Keratinocyte (primary cell): ENCODE results near the gene TOLLIP. TPM values are rescaled to one million over a fixed set of nuclear protein-coding genes. Genes with fewer than 3 reads are reported as not detected.

Experiments
- DNase-seq: peaks from one replicate; pipeline ENCODE4 v3.0.0-alpha.2; 2011; ENCODE audit warnings: low read depth, missing footprints, low spot score
- FAIRE-seq: peaks from 2 replicates; lab custom pipeline; 2011; peaks lifted over from hg19 to GRCh38; lab: Jason Lieb, UNC
- H2AFZ ChIP-seq: 2 replicates; pipeline ENCODE4 v1.6.0; 2012; ENCODE audit warnings: low read length, control low read depth, inconsistent platforms; ENCODE audit not compliant: control insufficient read depth
- H3K27ac ChIP-seq: 2 replicates; pipeline ENCODE4 v1.5.1; 2011; ENCODE audit warnings: low read length; ENCODE audit not compliant: control insufficient read depth, insufficient read depth
- H3K27me3 ChIP-seq: 3 replicates; pipeline ENCODE4 v1.6.0; 2011; ENCODE audit warnings: low read length; ENCODE audit not compliant: control insufficient read depth, insufficient read depth; ENCODE audit errors: extremely low read depth
- H3K36me3 ChIP-seq, 2 experiments: 2 replicates in 1 of 2; 3 replicates in 1 of 2; pipeline ENCODE4 v1.5.1; 2011; ENCODE audit warnings: low read length in 2 of 2, mild to moderate bottlenecking in 1 of 2; ENCODE audit not compliant: control insufficient read depth in 2 of 2, insufficient read depth in 2 of 2; ENCODE audit errors: extremely low read depth in 1 of 2
- H3K4me1 ChIP-seq: 3 replicates; pipeline ENCODE4 v1.5.1; 2011; ENCODE audit warnings: low read length; ENCODE audit not compliant: control insufficient read depth, insufficient read depth; ENCODE audit errors: extremely low read depth
- H3K4me2 ChIP-seq: 3 replicates; pipeline ENCODE4 v1.6.0; 2011; ENCODE audit warnings: low read depth, low read length; ENCODE audit not compliant: control insufficient read depth, insufficient read depth; ENCODE audit errors: extremely low read depth
- H3K4me3 ChIP-seq, 3 experiments: fragments of 200-600 bp in 1 of 3; sonication (generic) in 1 of 3; 2 replicates in 2 of 3; 3 replicates in 1 of 3; pipeline ENCODE4 v1.5.1; 2011 to 2016; ENCODE audit warnings: low read length in 3 of 3, mild to moderate bottlenecking in 3 of 3, control low read depth in 2 of 3, inconsistent platforms in 1 of 3, low read depth in 1 of 3, mixed read lengths in 1 of 3, mixed run types in 1 of 3, moderate library complexity in 1 of 3; ENCODE audit not compliant: control insufficient read depth in 2 of 3, insufficient read depth in 2 of 3; ENCODE audit errors: extremely low read depth in 1 of 3
- H3K79me2 ChIP-seq: 2 replicates; pipeline ENCODE4 v1.6.0; 2012; ENCODE audit warnings: low read length; ENCODE audit not compliant: control insufficient read depth, insufficient read depth
- H3K9ac ChIP-seq: 3 replicates; pipeline ENCODE4 v1.6.0; 2011; ENCODE audit warnings: low read length; ENCODE audit not compliant: control insufficient read depth, insufficient read depth; ENCODE audit errors: extremely low read depth
- H3K9me1 ChIP-seq: 3 replicates; pipeline ENCODE4 v1.6.0; 2011; ENCODE audit warnings: low read length; ENCODE audit not compliant: control insufficient read depth, insufficient read depth; ENCODE audit errors: extremely low read depth
- H3K9me3 ChIP-seq: 2 replicates; pipeline ENCODE4 v1.5.1; 2012; ENCODE audit warnings: low read depth, low read length; ENCODE audit not compliant: control insufficient read depth
- H4K20me1 ChIP-seq: 3 replicates; pipeline ENCODE4 v1.6.0; 2011; ENCODE audit warnings: low read length; ENCODE audit not compliant: control insufficient read depth, insufficient read depth; ENCODE audit errors: extremely low read depth
- CTCF ChIP-seq, 3 experiments: IDR thresholded peaks in 1 of 3; conservative IDR thresholded peaks in 1 of 3; optimal IDR thresholded peaks in 1 of 3; 2 replicates in 2 of 3; 3 replicates in 1 of 3; pipeline versions ENCODE3 to v1.5.1; 2011; ENCODE audit warnings: low read length in 3 of 3, mild to moderate bottlenecking in 3 of 3, moderate library complexity in 2 of 3, control low read depth in 1 of 3, inconsistent platforms in 1 of 3; ENCODE audit not compliant: insufficient read depth in 2 of 3; ENCODE audit errors: extremely low read depth in 1 of 3
- EZH2 ChIP-seq: IDR thresholded peaks from one replicate; pipeline ENCODE4 v1.6.1; 2012; ENCODE audit warnings: inconsistent platforms, mild to moderate bottlenecking, low read length, moderate library complexity
- dilution Hi-C: fragments of 300-500 bp; cut with MboI; formaldehyde crosslinking; loops from one replicate; pipeline ENCODE4 v1.7.0; 2020; ENCODE audit warnings: low sequenced_read_pairs; ENCODE audit not compliant: extremely low pct_ligation_motif_present
- polyA plus RNA-seq, 5 experiments: library from polyadenylated mRNA; depleted of rRNA in 3 of 5; stranded (reverse) in 3 of 5; stranded (forward) in 1 of 5; unstranded in 1 of 5; fragments of >200 nt; gene quantifications; 1 replicate in 1 of 5; 2 replicates in 3 of 5; 3 replicates in 1 of 5; pipeline versions ENCODE4 v1.2.1 to v1.2.3, GENCODE V29; 2011 to 2012; ENCODE audit warnings: missing spikeins in 2 of 5, low read depth in 1 of 5, low replicate concordance in 1 of 5

Gene TOLLIP
- polyA plus RNA-seq, 1 donor (not counting 4 experiments of a cell fraction or from before 2014, with no cell fraction given) = 40.2 TPM

- dilution Hi-C loops = no loop called here
- Histone ChIP-seq H3K4me1 (no peaks in the 10 kb centered on the region), H3K9ac (no peak overlapping the region), H3K9me1 (no peaks in the 10 kb centered on the region), H2AFZ (no peak overlapping the region), H3K4me3 (no peak overlapping the region), H3K79me2 (no peaks in the 10 kb centered on the region), H3K36me3 (no peaks in the 10 kb centered on the region), H3K27ac (no peak overlapping the region), H3K27me3 (peaks cover 6% of the 10 kb centered on the region), H3K9me3 (no peaks in the 10 kb centered on the region), H3K4me2 (no peak overlapping the region), H4K20me1 (no peaks in the 10 kb centered on the region)
- TF ChIP-seq EZH2 (no peak), CTCF (optimal IDR thresholded peaks at IDR 0.05 in 1 of 3, IDR thresholded peaks at IDR 0.05 in 1 of 3, conservative IDR thresholded peaks at IDR 0.05 in 1 of 3; ENCODE audit: extremely low read depth in 1 of 3, insufficient read depth in 2 of 3, low read length in 3 of 3) (no peak)
- DNase-seq (no peak), FAIRE-seq (no peak)
These were observed 14.3 kb upstream of the TOLLIP start for GRCh38 chr11:1323774-1324173.

- Histone ChIP-seq H3K79me2 (no peaks in the 10 kb centered on the region), H3K9ac (no peak overlapping the region), H3K27me3 (no peaks in the 10 kb centered on the region), H3K4me2 (no peak overlapping the region), H3K27ac (no peak overlapping the region), H3K4me3 (no peak overlapping the region), H3K36me3 (no peaks in the 10 kb centered on the region), H3K9me1 (no peaks in the 10 kb centered on the region), H2AFZ (no peak overlapping the region), H3K9me3 (no peaks in the 10 kb centered on the region), H3K4me1 (no peaks in the 10 kb centered on the region), H4K20me1 (no peaks in the 10 kb centered on the region)
- TF ChIP-seq CTCF (optimal IDR thresholded peaks at IDR 0.05 in 1 of 3, IDR thresholded peaks at IDR 0.05 in 1 of 3, conservative IDR thresholded peaks at IDR 0.05 in 1 of 3; ENCODE audit: extremely low read depth in 1 of 3, insufficient read depth in 2 of 3, low read length in 3 of 3) (no peak), EZH2 (no peak)
- DNase-seq = no peak
- no peak for FAIRE-seq
- dilution Hi-C loops = no loop called here
These were observed 8.6 kb upstream of the TOLLIP start for GRCh38 chr11:1317993-1318392.
